Measurements from ENCODE around the gene MEFV. TPM values are rescaled to one million over a fixed set of nuclear protein-coding genes. Genes with fewer than 3 reads are reported as not detected.

The MEFV gene
- total and polyA plus RNA-seq, 2 of the 13 experiments (the other 11 are each of a cell fraction or from before 2014, with no cell fraction given) = 0.22 TPM; not detected in 1

- TF ChIP-seq SIX1 (CRISPR knock-in tag; IDR thresholded peaks at IDR 0.05; ENCODE audit: borderline replicate concordance) = no peak
- TF ChIP-seq E2F5 (CRISPR knock-in tag; conservative IDR thresholded peaks at IDR 0.05) = no peak
- TF ChIP-seq ZNF747 (CRISPR knock-in tag; IDR thresholded peaks at IDR 0.05; ENCODE audit: borderline replicate concordance) = no peak
- no peak for TF ChIP-seq ISX (CRISPR knock-in tag; conservative IDR thresholded peaks at IDR 0.05)
- no peak for TF ChIP-seq BATF2 (CRISPR knock-in tag; IDR thresholded peaks at IDR 0.05)
- no peak for TF ChIP-seq ZMAT3 (CRISPR knock-in tag; conservative IDR thresholded peaks at IDR 0.05)
- peak; percentile 86 for TF ChIP-seq ZNF652 (CRISPR knock-in tag; IDR thresholded peaks at IDR 0.05; ENCODE audit: borderline replicate concordance, low read depth)
- no peak for TF ChIP-seq NFKB2 (CRISPR knock-in tag; IDR thresholded peaks at IDR 0.05; ENCODE audit: borderline replicate concordance)
- TF ChIP-seq PHF20 (CRISPR knock-in tag; IDR thresholded peaks at IDR 0.05) = no peak
- TF ChIP-seq ZNF121 (CRISPR knock-in tag; IDR thresholded peaks at IDR 0.05) = no peak
- no peak for TF ChIP-seq ZNF576 (CRISPR knock-in tag; IDR thresholded peaks at IDR 0.05)
- no peak for TF ChIP-seq RFX3 (CRISPR knock-in tag; IDR thresholded peaks at IDR 0.05)
- peak; percentile 52; the same call in 1 of the 2 replicates for TF ChIP-seq DRAP1 (CRISPR knock-in tag; IDR thresholded peaks at IDR 0.05)
- peak; percentile 39 to 73; a peak in 3 of 4 replicates for TF ChIP-seq NR2F1 (CRISPR knock-in tag; IDR thresholded peaks at IDR 0.05)
- TF ChIP-seq PHF5A (CRISPR knock-in tag; IDR thresholded peaks at IDR 0.05; ENCODE audit: low read depth, unreplicated experiment) = no peak
- peak; percentile 64; the same call in 1 of the 2 replicates for TF ChIP-seq MED1 (CRISPR knock-in tag; IDR thresholded peaks at IDR 0.05)
- TF ChIP-seq NR1H2 (CRISPR knock-in tag; IDR thresholded peaks at IDR 0.05; ENCODE audit: borderline replicate concordance, low read depth) = no peak
- TF ChIP-seq ZNF484 (CRISPR knock-in tag; IDR thresholded peaks at IDR 0.05; ENCODE audit: borderline replicate concordance, low read depth) = no peak
- no peak for TF ChIP-seq KMT2B (CRISPR knock-in tag; IDR thresholded peaks at IDR 0.05)
- TF ChIP-seq SOX5 (CRISPR knock-in tag; IDR thresholded peaks at IDR 0.05; ENCODE audit: borderline replicate concordance) = peak; percentile 68
- TF ChIP-seq ZNF788 (CRISPR knock-in tag; IDR thresholded peaks at IDR 0.05; ENCODE audit: borderline replicate concordance) = no peak
- TF ChIP-seq TEAD3 (CRISPR knock-in tag; optimal IDR thresholded peaks at IDR 0.05; ENCODE audit: borderline replicate concordance) = no peak
- TF ChIP-seq ZMAT5 (CRISPR knock-in tag; IDR thresholded peaks at IDR 0.05; ENCODE audit: borderline replicate concordance, low read depth) = no peak
- TF ChIP-seq HBP1 (CRISPR knock-in tag; IDR thresholded peaks at IDR 0.05; ENCODE audit: low read depth) = no peak
- TF ChIP-seq TOE1 (CRISPR knock-in tag; IDR thresholded peaks at IDR 0.05) = no peak
- no peak for TF ChIP-seq MBNL3 (CRISPR knock-in tag; conservative IDR thresholded peaks at IDR 0.05)
- TF ChIP-seq ZNF383 (CRISPR knock-in tag; IDR thresholded peaks at IDR 0.05; ENCODE audit: borderline replicate concordance) = no peak
- no peak for TF ChIP-seq ZNF20 (CRISPR knock-in tag; IDR thresholded peaks at IDR 0.05)
Measured at GRCh38 chr16:3198334-3199072, 57.9 kb downstream of the MEFV start (continued).
